Activated CD8-positive, alpha-beta memory T cell treated with anti-CD3 and anti-CD28 coated beads, Interleukin-2, amount 50 U/mL, for 4 hours (primary cell): ENCODE results near the gene RGS8.
"Not testable (repeated sequence)": the region's sequence is repeated elsewhere in the genome, so short reads cannot be mapped to it uniquely, and the experiment has no call there.

ENCODE experiments used
- DNase-seq: peaks from one replicate; pipeline ENCODE4 v3.0.0-alpha.2; 2020

RGS8 gene

GRCh38 chr1:182700351-182700709 is 15.9 kb upstream of the RGS8 start:
- no peak for DNase-seq

- no peak for DNase-seq
Observed at GRCh38 chr1:182699393-182700350, 15.3 kb upstream of the RGS8 start.

GRCh38 chr1:182698971-182699370 is 14.6 kb upstream of the RGS8 start:
- no peak for DNase-seq

- DNase-seq = not testable (repeated sequence)
Observed at GRCh38 chr1:182693139-182693538, 8.8 kb upstream of the RGS8 start.

DNA sequence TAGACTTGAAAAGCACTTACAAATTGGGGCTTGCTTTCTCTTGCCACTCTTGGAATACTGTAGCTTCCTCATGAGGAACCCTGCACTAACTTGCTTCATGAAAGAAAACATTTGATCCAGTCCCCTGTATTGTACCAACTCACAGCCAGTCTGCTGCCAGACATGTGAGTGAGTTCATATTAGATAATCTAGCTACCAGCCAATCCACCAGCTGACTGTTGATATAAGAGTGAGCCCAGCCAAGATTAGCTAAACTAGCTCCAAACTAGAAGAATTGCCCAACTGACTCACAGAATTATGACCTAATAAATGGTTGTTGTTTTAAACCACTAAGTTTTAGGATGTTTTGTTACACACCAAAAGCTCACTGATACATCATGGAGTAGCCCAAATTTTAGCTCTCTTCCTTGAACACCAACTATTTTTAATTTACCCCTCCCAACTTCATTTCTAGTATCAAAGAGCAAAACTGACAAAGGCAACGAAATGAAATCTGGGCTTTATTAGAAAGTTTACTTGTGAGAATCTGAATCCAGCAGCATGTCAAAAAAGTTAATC is 6.6 kb upstream of the RGS8 start:
- no peak for DNase-seq

DNA sequence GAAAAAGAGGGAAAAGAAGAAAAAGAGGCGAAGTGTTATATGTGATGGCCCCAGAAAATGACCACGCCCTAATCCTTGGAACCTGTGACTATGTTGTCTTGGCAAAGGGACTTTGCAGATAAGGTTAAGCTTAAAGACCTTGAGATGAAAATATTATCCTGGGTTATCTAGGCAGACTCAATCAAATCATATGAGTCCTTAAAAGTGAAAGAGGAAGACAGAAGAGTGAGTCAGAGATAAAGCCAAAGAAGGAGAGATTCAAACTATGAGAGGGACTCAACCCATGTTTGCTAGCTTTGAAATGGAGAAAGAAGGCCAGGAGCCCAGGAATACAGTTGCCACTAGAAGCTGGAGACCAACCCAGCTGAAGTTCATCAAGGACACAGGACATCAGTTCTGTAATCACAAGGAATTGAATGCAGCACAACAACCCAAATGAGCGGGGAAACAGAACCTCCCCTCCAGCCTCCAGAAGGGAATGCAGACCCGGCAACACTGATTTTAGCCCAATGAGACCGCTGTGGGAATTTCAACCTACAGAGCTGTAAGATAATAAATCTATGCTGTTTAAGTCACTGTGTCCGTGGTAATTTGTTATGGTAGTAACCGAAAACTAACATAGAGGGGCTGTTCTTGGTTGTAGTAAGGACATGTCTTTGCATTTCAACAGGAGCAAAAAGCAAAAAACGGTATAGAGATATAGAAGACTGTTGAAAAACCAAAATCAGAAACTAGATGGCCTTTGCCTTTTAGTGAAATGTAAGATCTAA is 4.2 kb upstream of the RGS8 start:
- DNase-seq = no peak

- DNase-seq = no peak
Observed at GRCh38 chr1:182687361-182687760, 3.0 kb upstream of the RGS8 start.

- DNase-seq = no peak
Observed at GRCh38 chr1:182686446-182686845, 2.1 kb upstream of the RGS8 start.

- DNase-seq = no peak
Observed at GRCh38 chr1:182685215-182685614, 828 bp upstream of the RGS8 start.

DNA sequence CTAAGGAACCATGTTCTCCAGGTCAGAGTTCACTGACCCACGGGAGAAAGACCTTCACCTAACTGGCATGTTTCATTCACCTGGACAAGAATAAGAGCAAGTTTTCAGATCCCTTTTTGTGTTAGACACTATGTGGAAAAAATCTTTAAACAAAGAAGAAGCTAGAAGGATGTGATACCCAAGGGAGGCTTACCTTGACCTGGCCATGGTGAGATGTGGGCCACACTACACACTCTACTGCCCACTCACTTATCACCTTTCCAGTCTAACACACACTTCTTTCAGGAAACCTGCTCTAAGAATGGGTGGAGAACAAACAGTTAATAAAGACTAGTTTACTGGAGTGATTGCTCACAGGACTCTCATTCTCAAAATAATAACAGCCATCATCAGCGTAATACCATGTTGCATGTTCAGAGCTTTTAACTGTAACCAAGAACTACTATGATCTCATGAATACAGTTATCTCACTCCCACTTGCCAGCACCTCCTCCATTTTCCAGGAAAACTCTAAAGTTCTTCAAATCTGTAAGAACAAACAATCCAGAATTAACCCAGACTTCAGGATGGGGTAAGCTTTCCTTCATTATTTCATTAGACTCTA is 1.4 kb downstream of the RGS8 start:
- no peak for DNase-seq

GRCh38 chr1:182682406-182682805 is 2.0 kb downstream of the RGS8 start:
- no peak for DNase-seq

- DNase-seq = no peak
Observed at GRCh38 chr1:182681568-182681912, 2.8 kb downstream of the RGS8 start.

GRCh38 chr1:182680901-182681567 is 3.4 kb downstream of the RGS8 start:
- DNase-seq = no peak

GRCh38 chr1:182680408-182680807 is 4.0 kb downstream of the RGS8 start:
- no peak for DNase-seq

DNA sequence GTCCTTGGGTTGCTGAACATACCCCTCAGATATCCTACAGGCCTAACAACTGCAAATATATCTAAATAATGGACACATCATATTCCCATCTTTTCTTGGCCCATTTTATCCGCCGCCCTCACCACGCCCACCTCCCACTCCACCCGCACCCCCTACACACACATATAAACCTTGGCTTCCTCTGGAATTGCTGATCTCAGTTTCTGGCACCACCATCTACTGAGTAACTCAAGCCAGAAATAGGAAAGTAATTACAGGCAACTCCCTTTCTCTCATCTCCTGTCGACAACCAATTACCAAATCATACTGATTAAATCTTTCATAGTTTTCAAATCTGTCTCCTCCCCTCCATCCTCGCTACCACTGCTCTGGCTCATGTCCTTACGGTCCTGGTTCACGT is 4.7 kb downstream of the RGS8 start:
- DNase-seq = no peak

DNA sequence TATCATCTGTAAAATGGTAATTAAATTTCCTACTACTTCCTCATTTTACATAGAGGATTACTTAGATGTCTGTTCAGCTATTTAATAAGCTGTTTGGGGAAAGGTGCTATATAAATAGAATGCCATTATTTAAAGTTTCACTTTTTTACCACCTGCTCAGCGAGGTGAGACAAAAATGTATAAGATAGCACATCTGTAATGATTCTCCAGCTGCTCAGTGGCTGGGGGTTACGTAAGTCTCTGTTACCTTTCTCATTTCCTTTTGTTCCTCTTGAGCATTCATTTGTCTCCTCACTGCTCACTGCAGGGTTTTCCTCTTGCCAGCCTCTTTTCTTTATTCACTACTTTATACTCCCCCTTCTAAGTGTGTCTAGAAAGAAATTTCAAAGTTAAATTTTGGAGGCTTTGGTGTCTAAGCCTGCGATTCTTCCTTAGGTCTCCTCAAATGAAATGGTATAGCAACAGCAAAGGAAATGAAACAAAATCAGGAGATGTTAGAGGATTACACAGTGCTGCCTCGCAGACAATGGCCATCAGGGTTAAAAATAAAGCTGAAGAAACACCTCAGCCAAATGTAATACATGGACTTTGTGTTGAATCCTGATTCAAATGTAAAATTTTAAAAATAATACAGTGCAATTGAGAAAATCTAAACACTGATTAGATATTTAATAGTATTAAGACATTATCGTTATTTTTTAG is 6.8 kb downstream of the RGS8 start:
- no peak for DNase-seq

DNA sequence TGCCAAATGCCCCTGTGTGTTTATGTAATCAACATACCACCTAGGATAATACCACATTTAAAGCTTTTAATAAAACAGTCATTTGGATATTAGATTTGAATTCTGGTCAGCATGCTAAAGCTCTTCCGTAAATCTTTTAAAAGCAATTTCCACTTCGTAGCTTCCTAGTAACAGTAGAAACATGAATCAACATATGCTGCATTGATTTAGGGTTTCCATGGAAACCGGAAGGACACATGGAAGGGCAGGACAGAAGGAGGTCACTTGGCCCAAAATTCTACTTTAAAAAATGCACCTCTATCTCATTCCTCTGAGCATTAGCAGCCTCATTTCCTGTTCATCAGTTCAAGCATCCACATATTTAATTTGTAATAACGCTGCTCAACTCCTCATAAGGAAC is 8.1 kb downstream of the RGS8 start:
- no peak for DNase-seq

DNA sequence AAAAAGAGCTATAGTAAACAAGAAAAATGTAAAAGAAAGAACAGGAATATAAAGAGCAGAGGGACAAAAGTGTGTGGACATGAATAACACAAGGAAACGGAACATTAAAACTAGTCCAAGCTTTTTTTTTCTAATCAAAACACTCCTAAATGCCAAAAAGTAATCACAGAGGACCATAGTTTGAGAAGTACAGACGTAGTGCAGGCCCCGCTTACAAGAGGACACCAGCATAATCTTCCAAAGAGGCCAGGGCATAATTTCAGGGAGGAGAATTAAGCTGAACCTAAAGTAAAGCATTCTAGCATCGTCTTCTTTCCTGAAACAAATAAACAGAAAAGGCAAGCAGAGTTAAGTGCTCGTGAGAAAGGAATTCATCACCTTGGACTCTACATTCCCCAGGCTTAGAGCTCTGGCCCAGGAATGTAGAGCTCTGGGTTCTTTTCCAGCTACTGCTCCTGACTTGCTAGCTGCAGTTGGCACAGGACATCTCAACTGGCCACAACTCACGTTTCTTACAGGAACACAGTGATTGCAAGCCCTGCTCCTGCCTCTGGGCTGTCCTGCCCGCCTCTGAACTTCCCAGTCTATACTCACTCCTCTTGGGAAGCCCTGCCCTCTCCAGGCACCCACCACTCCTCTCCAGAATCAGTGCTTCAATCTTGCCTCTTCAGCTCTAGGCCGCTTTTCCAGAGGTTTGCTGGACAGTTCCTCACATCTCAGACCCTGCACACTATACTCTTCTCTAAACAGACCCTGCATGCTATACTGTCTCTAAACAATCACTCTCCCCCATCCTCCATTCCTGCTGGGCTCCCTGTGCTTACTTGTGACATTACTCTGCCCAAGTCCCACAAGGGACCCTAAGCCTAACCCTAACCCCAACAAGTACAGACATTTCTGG is 9.8 kb downstream of the RGS8 start:
- no peak for DNase-seq

DNA sequence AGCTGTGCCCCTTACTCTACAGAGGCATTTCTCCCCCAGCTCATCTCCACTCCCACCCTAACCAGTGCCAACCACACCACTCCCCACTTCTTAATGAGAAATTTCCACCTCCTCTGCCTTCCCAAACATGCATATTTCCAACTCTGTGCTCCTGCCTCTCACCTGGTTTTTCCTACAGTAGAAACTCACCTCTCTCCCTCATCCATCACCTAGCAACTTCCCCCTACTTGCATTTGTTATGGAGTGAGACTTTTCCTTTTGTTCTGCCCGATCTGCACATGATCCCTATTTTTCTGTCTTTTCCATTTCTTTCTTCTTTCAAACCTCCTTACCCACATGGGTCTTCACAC is 11.9 kb downstream of the RGS8 start:
- no peak for DNase-seq

GRCh38 chr1:182671750-182672486 is 12.5 kb downstream of the RGS8 start:
- no peak for DNase-seq
